HL-60 (cell line): ENCODE measurements around the gene GGA3.
A peak's percentile ranks its signal among the peaks of the same experiment; 100 is the strongest.
"Not testable (repeated sequence)": the region's sequence is repeated elsewhere in the genome, so short reads cannot be mapped to it uniquely, and the experiment has no call there.

Source experiments
- DNase-seq, 2 experiments: peaks; one replicate each; pipeline ENCODE4 v3.0.0-alpha.2; 2010 to 2020; ENCODE audit warnings: low read depth in 1 of 2, low spot score in 1 of 2
- H3K27ac ChIP-seq: fragments of 250-450 bp; sonication (Bioruptor Pico); replicated peaks from 2 replicates; pipeline ENCODE4 v1.5.1; 2020; ENCODE audit warnings: mild to moderate bottlenecking, moderate library complexity
- H3K27me3 ChIP-seq: fragments of 250-450 bp; sonication (Bioruptor Pico); 2 replicates; pipeline ENCODE4 v1.5.1; 2021; ENCODE audit warnings: mild to moderate bottlenecking, moderate library complexity; ENCODE audit not compliant: insufficient read depth, poor library complexity, severe bottlenecking
- H3K4me3 ChIP-seq: replicated peaks from 2 replicates; pipeline ENCODE4 v1.5.1; 2011; ENCODE audit warnings: mild to moderate bottlenecking, control low read depth, low read length; ENCODE audit not compliant: insufficient read depth
- CTCF ChIP-seq: IDR thresholded peaks from one replicate; pipeline ENCODE4 v1.5.1; 2011; ENCODE audit warnings: low read length, control low read depth, inconsistent platforms; ENCODE audit not compliant: insufficient read depth
- GABPA ChIP-seq: IDR thresholded peaks from 2 replicates; pipeline ENCODE4 v1.6.1; 2012; ENCODE audit warnings: low read depth
- POLR2AphosphoS5 ChIP-seq: IDR thresholded peaks from 2 replicates; pipeline ENCODE4 v1.6.1; 2012; ENCODE audit warnings: low read depth
- REST ChIP-seq: IDR thresholded peaks from 2 replicates; pipeline ENCODE4 v1.6.1; 2012; ENCODE audit warnings: low read depth; ENCODE audit not compliant: insufficient replicate concordance
- SPI1 ChIP-seq: IDR thresholded peaks from 2 replicates; pipeline ENCODE4 v1.6.1; 2012; ENCODE audit warnings: low read depth, mild to moderate bottlenecking, borderline replicate concordance

The GGA3 gene

GRCh38 chr17:75209061-75209460 is 52.3 kb downstream of the GGA3 start:
- Histone ChIP-seq H3K27ac (no peak overlapping the region), H3K4me3 (no peak overlapping the region), H3K27me3 (no peaks in the 10 kb centered on the region)
- DNase-seq = no peak
- TF ChIP-seq SPI1 = no peak
- no peak for TF ChIP-seq CTCF
- no peak for TF ChIP-seq REST
- TF ChIP-seq GABPA = no peak
- no peak for TF ChIP-seq POLR2AphosphoS5

GRCh38 chr17:75208161-75208560 is 53.2 kb downstream of the GGA3 start:
- Histone ChIP-seq H3K4me3 (no peak overlapping the region), H3K27me3 (no peaks in the 10 kb centered on the region), H3K27ac (no peak overlapping the region)
- DNase-seq = no peak
- no peak for TF ChIP-seq GABPA

- DNase-seq = no peak
- Histone ChIP-seq H3K27me3 (no peaks in the 10 kb centered on the region), H3K4me3 (no peak overlapping the region), H3K27ac (no peak overlapping the region)
- TF ChIP-seq POLR2AphosphoS5 (no peak), CTCF (no peak)
These were observed 53.6 kb downstream of the GGA3 start for GRCh38 chr17:75207760-75208159.

- not testable (repeated sequence) for DNase-seq, H3K27ac ChIP-seq, H3K27me3 ChIP-seq
- H3K4me3 ChIP-seq = peak overlapping the region; percentile 84
These were observed 54.4 kb downstream of the GGA3 start for GRCh38 chr17:75207050-75207407.

- H3K27ac ChIP-seq = peak overlapping the region; percentile 99
- peak overlapping the region; percentile 84 for H3K4me3 ChIP-seq
- TF ChIP-seq POLR2AphosphoS5 (no peak), REST (no peak), SPI1 (no peak), GABPA (no peak), CTCF (no peak)
- H3K27me3 ChIP-seq = no peaks in the 10 kb centered on the region
- no peak for DNase-seq
These were observed 55.6 kb downstream of the GGA3 start for GRCh38 chr17:75205793-75206163.
